CD8-positive, alpha-beta T cell (primary cell): ENCODE data around the gene ITSN1. TPM values are rescaled to one million over a fixed set of nuclear protein-coding genes. Genes with fewer than 3 reads are reported as not detected.

Experiments used
- total RNA-seq, 46 experiments: library from RNA in 2 of 46; stranded (reverse) in 2 of 46; gene quantifications; one replicate each; pipeline ENCODE4 v1.2.3 and lab custom pipeline; 2021 to 2026

Gene ITSN1
- total RNA-seq, 2 experiments from 2014 or later = 1.7 to 2.2 TPM

Other genes starting within 250 kb of the ITSN1 start
- 10 to 100 TPM; 10.1 to 10.7 TPM for gene IFNGR2, start 239.1 kb upstream of the ITSN1 start, total RNA-seq
- gene TMEM50B, start 162.5 kb upstream of the ITSN1 start, total RNA-seq = 10 to 100 TPM; 32.6 to 34.0 TPM
- gene DNAJC28, start 150.8 kb upstream of the ITSN1 start, total RNA-seq = under 1 TPM; 0.22 to 0.33 TPM
- gene GART, start 100.4 kb upstream of the ITSN1 start, total RNA-seq = 10 to 100 TPM; 17.6 to 23.5 TPM
- gene SON, start 99.5 kb upstream of the ITSN1 start, total RNA-seq = 100 to 1,000 TPM; 418 to 422 TPM
- 10 to 100 TPM; 11.0 to 11.9 TPM for gene DONSON, start 53.8 kb upstream of the ITSN1 start, total RNA-seq
- gene CRYZL1, start 760 bp upstream of the ITSN1 start, total RNA-seq = 10 to 100 TPM; 19.9 to 21.8 TPM